ENCODE measurements around the gene RNF169.

RNF169 gene

DNA sequence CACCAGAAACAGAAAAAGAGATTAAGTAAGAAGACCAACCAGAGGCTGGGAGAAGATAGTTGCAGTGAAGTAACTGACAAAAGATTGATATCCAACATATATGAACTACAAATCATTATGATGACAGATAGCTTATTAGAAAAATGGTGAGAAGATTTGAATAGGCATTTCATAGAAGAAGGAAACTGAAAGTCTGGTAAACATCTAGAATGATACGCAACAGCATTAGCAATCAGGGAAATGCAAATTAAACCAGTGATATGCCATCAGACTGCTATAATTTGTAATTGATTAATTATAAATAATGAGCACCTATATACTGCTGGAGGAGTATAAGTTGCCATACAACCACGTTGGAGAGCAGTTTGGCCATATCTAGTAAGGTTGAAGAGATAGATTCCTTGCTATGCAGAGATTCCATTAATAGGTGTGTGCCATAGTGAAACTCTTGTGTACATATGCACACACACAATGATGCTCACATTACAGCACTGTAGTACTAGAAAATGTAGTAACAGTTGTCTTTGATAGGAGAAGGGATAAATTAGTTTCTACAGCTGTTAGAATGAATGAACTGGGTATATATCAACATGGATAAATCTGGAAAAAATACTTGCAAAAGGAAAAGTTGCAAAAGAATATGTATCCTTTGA, 20.5 kb downstream of the RNF169 start:
- DNase-seq: no peak

DNA sequence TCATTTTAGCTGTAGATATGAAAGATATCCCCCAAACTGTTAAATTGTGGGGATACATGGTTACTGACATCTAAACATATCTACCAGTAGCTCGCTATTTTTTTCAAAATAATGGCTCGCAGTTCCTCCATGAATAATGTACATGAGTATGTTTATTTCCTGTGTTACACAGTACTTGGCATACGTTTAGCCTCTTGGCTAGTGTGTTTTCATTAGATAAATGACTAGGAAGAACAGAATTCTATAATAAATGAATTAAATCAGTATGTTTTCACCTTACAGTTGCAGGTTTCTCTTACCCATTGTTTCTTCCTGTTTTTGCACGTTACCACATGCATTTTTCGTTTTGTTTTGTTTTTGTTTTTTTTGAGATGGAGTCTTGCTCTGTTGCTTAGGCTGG, 21.8 kb downstream of the RNF169 start:
- no peak for DNase-seq

DNA sequence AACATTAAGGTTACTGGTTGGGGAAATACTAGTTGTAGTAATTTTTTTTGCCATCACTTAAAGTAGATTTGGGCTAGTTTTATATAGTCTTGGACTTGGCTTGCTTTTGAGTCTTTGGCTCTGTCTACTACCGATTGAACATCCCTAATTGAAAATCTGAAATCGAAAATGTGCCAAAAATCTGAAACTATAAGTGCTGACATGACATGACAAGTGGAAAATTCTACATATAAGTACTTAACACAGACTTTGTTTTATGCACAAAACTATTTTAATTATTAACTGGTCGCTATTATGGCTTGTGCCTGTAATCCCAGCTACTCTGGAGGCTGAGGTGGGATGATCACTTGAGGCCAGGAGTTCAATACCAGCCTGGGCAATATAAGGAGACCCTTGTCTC, 22.5 kb downstream of the RNF169 start:
- DNase-seq: no peak

DNA sequence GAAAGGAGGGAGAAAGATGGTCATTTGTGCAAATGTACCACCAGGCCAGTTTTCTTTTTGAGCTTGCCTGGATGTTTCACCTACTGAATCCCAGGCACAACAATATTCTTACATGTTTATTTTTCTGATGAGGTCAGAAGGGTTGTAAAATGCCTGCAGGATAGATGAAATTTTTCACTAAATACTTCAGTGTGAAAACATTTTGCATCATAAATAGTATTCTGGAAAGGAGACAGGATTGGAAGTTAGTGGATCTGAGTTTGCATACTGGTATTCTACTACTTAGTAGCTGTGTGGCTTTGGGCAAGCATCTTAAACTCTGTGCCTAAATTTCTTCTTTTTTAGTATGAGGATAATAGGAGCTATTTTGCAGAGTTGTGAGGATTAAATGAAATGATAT, 24.8 kb downstream of the RNF169 start:
- DNase-seq: no peak

DNA sequence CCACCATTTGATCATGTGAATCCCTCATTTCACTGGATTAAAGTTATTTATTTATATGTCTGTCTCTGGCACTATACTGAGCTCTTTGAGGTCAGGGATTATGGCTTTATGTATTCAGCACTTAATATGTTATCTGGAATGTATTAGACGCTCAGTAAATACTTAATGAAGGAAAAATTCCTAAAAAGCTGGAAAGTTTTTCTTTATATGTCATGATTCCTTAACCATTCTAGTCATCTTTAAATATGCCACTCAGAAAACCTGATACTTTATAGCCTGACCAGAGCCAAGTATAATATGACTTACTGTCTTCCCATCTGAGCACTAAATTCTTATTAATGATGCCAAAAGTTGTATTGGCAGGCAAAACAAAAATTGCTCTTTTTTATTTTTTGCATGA, 27.1 kb downstream of the RNF169 start:
- no peak for DNase-seq

DNA sequence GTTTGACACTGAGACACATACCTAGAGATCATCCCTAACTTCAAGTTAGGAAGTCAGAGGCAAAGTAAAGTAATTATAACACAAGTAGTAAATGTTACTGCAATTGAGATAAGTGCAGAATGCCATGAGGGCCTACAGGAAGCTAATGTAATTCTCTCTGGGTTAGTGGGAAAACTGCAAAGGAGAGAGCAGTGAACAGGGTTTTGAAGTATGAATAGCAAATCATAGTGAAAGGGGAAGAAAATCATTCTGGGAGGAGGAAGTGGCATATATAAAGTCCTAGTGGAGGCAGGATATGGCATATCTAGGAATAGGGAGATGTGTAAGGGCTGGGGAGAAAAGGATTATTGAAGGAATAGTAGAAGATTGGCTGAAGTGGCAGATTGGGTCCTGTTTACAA, 27.9 kb downstream of the RNF169 start:
- DNase-seq: no peak

DNA sequence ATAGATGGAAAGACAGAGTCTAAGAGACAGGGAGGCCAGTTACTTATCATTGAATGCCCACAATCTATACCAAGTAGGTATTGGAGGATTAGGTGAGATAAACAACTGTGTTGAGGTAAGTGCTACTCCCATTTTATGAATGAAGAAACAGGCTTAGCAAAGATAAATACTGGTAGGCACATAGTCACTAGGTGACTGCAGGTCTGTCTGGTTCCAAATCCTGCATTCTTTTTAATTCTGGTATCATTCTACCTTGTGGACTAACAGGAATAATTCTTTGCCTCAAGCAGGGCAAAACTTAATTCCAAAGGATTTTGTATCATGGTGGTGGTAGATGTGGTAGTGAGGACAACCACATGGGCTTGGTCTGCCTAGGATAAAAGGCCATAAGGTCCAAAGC, 28.4 kb downstream of the RNF169 start:
- no peak for DNase-seq

DNA sequence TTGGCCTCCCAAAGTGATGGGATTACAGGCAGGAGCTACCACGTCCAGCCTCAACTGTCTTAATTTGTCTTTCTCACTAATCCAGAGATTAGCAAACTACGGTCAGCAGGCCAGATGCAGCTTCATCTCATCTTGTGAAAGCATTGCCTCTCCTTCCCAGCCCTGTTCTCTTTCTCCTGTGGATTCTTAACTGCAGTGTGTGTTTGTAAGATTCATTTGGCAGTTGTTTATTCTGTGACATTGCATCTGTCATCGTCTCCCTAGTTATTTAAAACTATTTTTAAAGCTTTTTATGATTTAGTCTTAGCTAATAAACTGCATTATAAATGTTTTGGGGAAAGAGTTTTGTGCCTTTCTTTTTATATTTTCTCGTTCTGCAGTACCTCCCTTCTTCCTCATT, 29.2 kb downstream of the RNF169 start:
- DNase-seq: no peak

DNA sequence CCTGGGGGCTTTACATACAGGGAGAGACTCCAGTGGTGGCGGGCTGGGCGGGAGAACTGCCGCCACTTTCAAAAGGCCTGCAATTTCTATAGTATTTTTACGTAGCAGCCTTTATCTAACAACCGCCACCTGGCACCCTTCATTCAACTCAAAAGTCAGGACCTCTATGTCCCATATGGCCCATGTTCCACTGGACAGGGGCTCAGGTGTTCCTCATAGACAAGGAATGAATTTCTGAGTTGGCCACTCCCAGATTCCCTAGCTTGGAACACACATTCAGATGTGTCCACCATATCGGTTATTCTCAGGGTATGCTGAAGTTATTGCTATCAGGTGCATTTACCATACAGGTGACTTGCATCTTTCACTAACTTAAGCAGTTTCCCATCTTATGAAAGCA, 29.9 kb downstream of the RNF169 start:
- DNase-seq: no peak

DNA sequence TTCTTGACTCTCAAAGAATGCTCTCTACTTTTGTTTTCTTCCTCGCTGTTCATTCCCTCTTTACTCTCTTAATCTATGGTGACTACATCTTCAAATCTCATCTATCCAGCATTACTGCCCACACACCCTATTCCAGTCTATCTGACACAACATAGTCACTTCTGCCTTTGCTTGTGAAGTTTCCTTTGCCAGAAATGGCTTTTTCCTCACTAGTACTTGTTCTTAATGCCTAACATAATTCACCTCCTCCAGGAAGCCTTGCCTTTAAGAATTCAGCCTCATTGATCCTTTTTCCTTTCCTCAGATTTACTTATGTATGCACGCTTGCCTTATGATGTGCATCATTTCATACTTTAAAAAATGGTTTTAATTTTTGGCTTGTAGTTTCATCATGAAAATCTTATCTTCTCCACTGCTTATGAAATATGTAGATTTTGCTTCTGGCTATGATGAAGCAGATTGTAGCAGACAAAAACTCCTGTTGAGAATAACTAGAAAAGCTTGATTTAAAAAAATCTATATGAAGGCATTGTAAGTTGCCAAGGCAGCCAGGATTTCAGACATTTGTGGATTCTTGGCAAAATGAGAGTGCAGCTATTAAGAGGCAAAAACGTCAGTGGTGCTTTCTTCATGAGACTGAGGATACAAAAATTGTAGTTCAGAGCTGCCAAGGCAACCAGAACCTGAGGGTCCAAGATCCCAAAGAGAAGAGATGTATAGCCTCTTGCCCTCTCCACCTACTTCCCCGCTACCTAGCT, 31.8 kb downstream of the RNF169 start:
- DNase-seq: peak in 1 of 56 donors; percentile 18

DNA sequence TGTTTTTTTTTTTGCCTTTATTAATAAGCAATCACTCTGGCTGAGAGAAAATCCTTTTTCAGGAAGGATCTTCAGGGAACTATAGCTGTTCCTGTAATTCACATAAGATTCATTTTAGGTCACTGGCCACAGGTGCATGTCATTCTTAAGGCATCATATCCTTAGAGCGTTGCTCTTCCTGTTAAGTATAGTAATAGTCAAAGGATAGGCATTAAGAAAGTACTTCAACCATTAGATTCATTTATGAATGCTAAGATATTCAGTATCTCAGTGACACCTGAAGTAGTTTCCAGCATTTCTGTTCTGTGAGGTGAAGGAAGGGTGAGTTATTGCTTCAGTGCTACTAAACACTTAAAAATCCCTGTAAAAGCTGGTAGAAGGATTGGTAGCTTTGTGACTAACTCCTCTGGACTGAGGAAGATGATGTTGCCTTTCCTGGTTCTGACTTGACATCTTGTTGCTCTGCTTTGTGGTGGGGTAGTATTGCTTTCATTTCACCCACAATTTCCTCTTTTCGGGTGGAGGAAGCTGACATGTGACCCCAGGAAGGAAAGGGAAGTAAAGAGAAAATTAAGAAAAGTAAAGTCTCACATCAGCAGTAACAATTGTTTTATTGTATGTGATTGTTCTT, 34.7 kb downstream of the RNF169 start:
- no peak for DNase-seq

DNA sequence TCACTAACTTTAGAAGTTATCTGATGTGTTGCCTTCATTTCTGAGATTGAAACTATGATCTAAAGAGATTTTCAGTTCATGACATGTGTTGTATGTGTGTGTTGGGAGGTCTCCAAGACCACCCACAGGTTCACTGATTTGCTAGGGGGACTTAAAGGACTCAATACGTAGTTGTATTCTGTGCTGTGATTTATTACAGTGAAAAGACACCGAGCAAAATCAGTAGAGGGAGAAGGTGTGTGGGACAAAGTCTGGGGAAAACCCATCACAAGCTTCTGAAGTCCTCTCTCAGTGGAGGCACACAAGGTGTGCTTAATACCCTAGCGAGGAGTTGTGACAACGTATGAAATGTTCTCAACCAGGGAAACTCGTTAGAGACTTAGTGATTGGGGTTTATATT, 35.6 kb downstream of the RNF169 start:
- DNase-seq: no peak

DNA sequence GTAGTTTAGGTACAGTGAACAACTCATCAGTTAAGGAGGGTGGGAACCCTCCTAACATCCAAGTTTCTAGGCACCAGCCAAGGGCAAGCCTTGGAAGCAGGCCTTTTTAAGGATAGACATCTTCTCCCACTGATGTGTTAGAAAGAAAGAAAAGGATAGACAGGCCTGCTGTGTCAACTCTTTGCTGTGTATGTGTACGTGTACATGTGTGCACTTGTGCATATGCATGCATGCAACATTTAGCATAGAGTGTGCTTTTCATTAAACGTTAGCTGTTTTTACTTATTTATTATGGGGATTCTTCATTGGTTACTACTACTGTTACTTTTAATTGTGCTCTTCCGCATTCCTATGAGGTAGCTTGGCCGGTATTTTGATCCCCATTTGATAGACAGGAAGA, 36.1 kb downstream of the RNF169 start:
- no peak for DNase-seq

DNA sequence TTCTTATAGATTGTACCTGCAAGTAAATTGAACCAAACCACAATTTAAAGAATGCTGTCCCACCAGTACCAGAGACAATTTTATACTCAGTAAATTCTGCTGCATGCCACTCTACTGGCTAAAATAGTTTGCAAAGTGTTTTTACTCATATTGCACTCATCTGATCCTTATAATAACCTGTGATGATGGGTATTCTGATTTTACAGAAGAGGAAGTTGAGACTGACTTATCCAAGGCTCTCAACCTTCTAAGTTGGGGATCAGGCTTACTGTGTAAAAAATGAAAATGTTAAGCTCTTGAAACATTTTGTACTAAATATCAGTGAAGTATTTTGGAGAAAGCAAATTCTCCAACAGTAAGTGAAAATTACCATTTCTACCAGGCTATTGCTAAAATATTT, 37.9 kb downstream of the RNF169 start:
- no peak for DNase-seq

DNA sequence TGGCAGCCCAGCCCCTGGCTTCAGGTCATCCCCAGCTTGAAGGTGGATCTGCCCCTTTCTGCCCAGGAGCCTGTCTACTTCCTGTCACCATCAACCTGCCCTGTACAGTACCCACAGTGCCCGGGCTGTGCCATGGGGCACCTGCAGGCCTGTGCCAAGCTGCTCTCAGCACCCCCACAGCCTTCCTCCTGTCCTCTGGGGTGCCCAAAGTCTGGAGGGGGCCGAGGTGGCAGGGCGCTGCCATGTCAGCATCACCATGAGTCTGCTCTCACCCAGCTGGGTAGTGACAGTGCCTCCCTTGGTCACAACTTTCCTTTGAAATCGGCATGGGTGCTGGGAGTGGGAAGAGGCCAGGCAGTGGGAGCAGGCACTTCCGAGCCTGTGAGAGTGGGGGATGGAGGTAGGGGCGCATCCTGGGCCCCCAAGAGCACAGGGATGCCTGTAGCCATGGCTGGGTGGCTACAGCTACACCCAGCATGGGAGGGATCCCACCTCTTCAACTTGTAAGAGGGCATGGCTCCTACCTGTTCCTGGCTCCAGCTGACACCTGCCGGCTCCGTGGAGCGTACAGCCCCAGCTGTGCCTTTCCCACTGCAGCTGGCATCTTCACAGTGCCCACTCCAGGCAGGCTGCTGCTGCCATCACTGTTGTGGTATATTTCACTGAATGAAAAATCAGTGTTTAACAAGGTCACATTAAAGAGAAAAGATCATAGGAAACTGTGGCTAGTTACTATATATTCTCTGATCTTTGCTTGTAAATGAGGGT, 42.9 kb downstream of the RNF169 start:
- DNase-seq: no peak

DNA sequence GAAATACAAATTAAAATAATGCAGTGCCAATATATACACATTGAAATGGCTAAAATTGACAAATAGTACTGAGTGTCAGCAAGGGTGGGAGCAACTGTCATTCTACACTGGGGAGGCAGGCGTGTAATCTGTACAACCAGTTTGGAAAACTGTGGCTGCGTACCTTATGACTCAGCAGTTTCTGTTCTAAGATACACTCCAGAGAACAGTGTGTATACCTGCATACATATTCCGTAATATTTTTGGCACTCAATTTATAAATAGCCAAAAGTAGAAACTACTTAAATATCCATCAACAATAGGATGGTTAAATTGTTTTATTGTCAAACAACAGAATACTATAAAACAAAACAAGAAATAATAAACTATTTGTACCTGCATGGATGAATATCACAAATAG, 57.6 kb downstream of the RNF169 start:
- no peak for DNase-seq

DNA sequence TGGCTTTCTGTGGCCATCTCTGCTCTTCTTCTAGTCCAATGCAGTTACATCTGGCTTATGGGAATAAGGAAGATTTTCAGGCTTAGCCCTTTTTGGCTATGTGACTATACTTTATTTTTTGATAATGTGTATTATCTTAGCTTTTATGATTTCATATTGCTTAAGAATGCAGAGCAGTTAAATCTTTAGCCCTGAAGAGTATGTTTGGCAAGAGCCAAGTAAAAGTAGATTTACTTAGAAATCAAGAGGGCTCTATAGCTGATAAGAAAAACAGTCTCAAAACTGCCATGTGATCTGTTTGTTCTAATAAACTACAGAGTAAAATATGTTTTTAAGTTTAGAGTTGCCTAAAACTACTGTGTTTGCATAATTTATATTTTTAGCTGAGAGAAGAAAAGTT, 61.2 kb downstream of the RNF169 start:
- DNase-seq: no peak

DNA sequence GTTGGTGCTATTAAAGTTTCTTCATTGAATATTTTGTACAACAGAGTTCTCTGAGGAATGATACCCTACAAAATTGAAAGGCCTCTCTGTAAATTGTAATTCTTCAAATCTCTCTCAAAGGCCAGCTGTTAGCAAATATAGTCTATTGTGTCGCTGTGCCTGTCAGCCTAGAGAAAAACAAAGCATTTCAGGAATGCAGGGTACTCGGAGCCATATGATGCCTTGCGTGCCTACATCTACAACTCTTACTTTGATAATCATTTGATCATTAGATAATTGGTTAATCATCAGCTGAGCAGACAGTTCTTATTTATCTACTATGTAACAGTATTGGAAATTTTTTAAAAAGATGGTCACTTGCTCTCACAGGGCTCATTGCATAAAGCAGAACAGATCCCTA, 67.3 kb downstream of the RNF169 start:
- DNase-seq: peak in 1 of 56 donors; percentile 2

DNA sequence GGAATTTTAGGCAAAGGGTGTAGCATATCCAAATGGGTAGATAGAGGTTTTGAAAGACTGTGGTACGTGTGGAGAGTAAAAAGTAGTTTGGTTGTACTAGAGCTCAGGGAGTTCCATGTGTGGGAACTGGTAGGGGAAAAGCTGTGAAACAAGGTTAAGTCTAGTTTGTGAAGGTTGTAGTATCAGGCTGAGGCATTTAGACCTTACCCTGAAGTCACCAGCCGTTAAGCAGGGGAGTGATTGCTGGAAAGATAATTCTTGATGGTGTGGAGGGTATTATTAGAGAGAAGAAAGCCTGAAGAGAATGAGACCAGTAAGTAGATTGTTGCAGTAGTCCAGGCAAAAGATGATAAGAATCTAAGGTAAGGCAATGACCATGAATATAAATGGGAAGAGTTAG, 68.0 kb downstream of the RNF169 start:
- no peak for DNase-seq

DNA sequence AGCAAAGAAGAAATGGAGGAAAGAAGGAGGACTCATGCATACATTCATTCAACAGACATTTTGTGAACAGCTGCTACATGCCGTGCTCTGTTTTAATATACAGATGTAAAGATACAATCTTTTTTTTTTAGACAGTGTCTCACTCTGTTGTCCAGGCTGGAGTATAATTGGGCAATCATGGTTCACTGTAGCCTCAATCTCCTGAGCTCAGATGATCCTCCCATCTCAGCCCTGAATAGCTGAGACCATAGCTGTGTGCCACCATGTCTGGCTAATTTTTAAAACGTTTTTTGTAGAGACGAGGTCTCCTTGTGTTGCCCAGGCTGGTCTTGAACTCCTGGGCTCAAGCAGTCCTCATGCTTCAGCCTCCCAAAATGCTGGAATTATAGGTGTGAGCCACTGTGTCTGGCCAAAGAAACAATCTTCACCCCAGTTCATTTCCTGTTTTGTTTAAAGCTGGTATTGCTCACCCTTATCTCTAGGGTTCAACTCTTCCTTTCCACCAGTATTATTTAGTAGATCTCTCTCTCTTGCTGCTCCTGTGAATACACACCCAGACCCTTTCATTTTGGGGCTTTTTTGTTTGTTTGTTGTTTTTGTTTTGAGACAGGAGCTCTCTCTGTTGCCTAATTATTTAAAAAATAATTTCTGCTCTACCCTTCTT, 69.8 kb downstream of the RNF169 start:
- DNase-seq: no peak

DNA sequence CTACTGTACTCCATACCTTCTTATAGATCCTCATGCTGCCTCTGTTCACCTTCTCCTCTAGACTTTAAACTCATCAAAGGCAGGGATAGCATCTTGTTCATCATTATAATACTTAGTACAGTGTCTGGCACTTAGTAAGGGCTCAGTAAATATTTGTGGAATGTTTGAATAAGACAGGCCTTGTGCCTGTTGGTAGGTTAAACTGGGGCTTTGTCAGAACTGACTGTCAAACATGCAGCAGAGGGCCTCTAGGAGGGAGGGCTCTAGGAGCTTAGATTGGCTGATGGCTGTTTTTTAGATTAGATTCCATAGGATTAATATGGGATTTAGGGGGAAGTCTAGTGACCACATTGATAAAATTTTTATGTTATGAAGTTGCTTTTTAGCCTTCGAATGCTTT, 70.8 kb downstream of the RNF169 start:
- no peak for DNase-seq

DNA sequence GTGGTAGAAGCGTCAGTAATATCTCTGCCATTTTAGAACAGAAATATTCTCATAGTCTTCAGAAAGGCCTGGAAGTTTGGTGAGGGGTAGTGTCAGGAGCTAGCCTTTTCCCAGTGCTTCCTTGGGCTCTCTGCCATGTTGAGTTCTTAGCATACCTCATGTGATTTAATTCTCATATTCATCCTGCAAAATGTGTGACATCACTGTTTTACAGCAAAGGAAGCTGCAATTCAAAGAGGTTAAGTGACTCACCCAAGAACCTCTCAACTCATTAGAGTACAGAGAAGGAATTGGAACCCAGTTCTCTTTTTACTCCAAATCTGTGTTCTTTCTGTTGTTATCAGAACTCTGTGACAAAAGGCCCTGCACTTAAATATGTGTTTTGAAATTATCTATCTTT, 72.1 kb downstream of the RNF169 start:
- no peak for DNase-seq

Measured in amygdala (tissue), 56 donors.